ENCODE results near the gene SLC25A6.

- TF ChIP-seq EZH2 (IDR thresholded peaks at IDR 0.05; ENCODE audit: insufficient read depth, poor library complexity, severe bottlenecking) (no peak), EZH2phosphoT487 (IDR thresholded peaks at IDR 0.05; ENCODE audit: insufficient read depth, low read depth) (no peak)
These were observed 11.3 kb upstream of the SLC25A6 start for GRCh38 chrX:1403228-1403627.

Measured in GM23248 (cell line).